Thoracic aorta (tissue), 2 donors: ENCODE results near the gene MDGA2. TPM values are rescaled to one million over a fixed set of nuclear protein-coding genes. Genes with fewer than 3 reads are reported as not detected.

Experiments used
- ATAC-seq: fragments of 150-250 bp; one replicate; pipeline ENCODE4 v1.8.0; 2017; ENCODE audit warnings: low read depth; ENCODE audit not compliant: insufficient number of reproducible peaks, low FRiP score
- DNase-seq: peaks from one replicate; pipeline ENCODE4 v3.0.0-alpha.2; 2020; ENCODE audit warnings: low spot score
- H3K27ac ChIP-seq, 2 donors: fragments of 200-600 bp; sonication (generic); 1 replicate in 1 of 2; 2 replicates in 1 of 2; pipeline ENCODE4 v1.5.1; 2016; ENCODE audit warnings: mild to moderate bottlenecking in 2 of 2, moderate library complexity in 2 of 2
- H3K27me3 ChIP-seq: fragments of 200-600 bp; sonication (generic); replicated peaks from 2 replicates; pipeline ENCODE4 v1.6.0; 2016; ENCODE audit warnings: mild to moderate bottlenecking; ENCODE audit not compliant: insufficient read depth
- H3K36me3 ChIP-seq: fragments of 200-600 bp; sonication (generic); one replicate; pipeline ENCODE4 v1.5.1; 2016
- H3K4me1 ChIP-seq, 2 donors: fragments of 200-600 bp; sonication (generic); 1 replicate in 1 of 2; 2 replicates in 1 of 2; pipeline versions ENCODE4 v1.5.1 to v1.6.0; 2016; ENCODE audit warnings: low read depth in 2 of 2, mild to moderate bottlenecking in 1 of 2; ENCODE audit not compliant: control insufficient read depth in 1 of 2
- H3K4me3 ChIP-seq: fragments of 200-600 bp; sonication (generic); 2 replicates; pipeline ENCODE4 v1.5.1; 2016; ENCODE audit warnings: mild to moderate bottlenecking
- H3K9me3 ChIP-seq: fragments of 200-600 bp; sonication (generic); 2 replicates; pipeline ENCODE4 v1.5.1; 2016
- total RNA-seq, 2 donors: library from RNA; depleted of rRNA; stranded (reverse); fragments of >200 nt; gene quantifications; one replicate each; pipeline versions ENCODE4 v1.1.0 to v1.2.3, GENCODE V29; 2016
- TF ChIP-seq, protein P1 (sequence below): fragments of 200-600 bp; sonication (generic); IDR thresholded peaks from one replicate; pipeline ENCODE4 v1.5.1; 2019; ENCODE audit warnings: antibody characterized with exemption

MDGA2 gene
- total RNA-seq, 2 donors from 2014 or later: not detected

DNA sequence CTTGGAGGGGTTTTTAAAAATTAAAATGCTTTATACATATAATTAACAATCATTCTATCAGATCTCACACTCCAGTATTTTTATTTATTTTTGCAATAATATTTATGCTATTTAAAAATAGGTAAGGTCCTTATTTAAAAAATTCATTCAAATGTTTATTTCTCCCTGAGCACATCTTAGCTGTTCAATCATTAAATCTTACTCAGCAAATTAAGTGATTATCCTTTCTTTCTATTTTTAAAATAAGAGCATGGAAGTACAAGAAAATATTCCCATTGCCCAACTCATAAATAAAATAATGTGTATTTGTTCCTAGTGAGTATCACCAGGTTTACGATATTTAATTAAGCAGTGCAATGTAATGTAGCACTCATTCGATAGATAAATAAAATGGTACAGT is 666.7 kb downstream of the MDGA2 start:
- no peak for DNase-seq
- H3K36me3 ChIP-seq: no peaks in the 10 kb centered on the region
- TF ChIP-seq, protein P1, sequence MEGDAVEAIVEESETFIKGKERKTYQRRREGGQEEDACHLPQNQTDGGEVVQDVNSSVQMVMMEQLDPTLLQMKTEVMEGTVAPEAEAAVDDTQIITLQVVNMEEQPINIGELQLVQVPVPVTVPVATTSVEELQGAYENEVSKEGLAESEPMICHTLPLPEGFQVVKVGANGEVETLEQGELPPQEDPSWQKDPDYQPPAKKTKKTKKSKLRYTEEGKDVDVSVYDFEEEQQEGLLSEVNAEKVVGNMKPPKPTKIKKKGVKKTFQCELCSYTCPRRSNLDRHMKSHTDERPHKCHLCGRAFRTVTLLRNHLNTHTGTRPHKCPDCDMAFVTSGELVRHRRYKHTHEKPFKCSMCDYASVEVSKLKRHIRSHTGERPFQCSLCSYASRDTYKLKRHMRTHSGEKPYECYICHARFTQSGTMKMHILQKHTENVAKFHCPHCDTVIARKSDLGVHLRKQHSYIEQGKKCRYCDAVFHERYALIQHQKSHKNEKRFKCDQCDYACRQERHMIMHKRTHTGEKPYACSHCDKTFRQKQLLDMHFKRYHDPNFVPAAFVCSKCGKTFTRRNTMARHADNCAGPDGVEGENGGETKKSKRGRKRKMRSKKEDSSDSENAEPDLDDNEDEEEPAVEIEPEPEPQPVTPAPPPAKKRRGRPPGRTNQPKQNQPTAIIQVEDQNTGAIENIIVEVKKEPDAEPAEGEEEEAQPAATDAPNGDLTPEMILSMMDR: no peak
- no peaks in the 10 kb centered on the region for H3K27me3 ChIP-seq
- no peak overlapping the region for H3K27ac ChIP-seq
- H3K9me3 ChIP-seq: no peaks in the 10 kb centered on the region
- no peak overlapping the region for H3K4me3 ChIP-seq
- no peak for ATAC-seq
- no peaks in the 10 kb centered on the region for H3K4me1 ChIP-seq

DNA sequence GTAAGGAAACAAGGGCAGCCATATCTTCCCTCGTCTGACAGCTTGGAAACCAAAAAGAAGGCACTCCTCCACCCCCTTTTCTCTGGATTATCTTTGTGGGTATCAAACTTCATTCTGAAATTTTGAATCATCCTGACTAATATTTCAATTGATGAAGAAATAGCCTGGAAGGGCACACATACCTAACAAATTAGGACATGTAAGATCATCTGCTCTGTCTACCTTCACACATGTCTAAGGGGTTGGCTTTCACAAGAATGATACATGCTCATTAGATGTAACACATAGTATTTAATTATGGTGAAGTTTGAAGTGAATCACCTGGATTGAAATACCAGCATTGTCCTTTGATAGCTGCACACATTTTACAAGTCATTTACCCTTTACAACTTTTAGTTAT is 675.7 kb downstream of the MDGA2 start:
- TF ChIP-seq, protein P1: no peak
- H3K9me3 ChIP-seq: no peaks in the 10 kb centered on the region
- DNase-seq (no peak), ATAC-seq (no peak)
- no peak overlapping the region for H3K4me3 ChIP-seq
- no peak overlapping the region for H3K27ac ChIP-seq
- no peaks in the 10 kb centered on the region for H3K36me3 ChIP-seq
- no peaks in the 10 kb centered on the region for H3K27me3 ChIP-seq
- no peaks in the 10 kb centered on the region for H3K4me1 ChIP-seq

DNA sequence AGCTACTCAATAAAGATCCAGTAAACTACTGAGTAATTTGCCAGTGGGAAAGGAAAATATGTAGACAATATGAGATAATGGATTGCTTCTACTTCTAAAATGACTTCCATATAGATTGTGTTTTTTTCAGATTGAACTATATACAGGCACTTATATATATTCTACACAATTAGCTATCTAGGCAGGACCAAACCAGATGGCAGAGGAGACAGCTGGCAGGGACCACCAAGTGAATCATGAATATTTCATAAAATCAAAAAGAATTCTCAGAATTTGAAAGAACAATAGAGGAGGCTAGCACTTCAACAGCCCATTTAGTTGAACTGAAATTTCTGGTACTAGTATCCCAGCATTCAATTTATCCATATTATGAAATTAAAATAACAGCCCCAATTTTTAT is 685.8 kb downstream of the MDGA2 start:
- no peaks in the 10 kb centered on the region for H3K4me1 ChIP-seq
- H3K9me3 ChIP-seq: no peaks in the 10 kb centered on the region
- no peak overlapping the region for H3K27ac ChIP-seq
- TF ChIP-seq, protein P1: no peak
- ATAC-seq (no peak), DNase-seq (no peak)
- no peaks in the 10 kb centered on the region for H3K27me3 ChIP-seq
- no peak overlapping the region for H3K4me3 ChIP-seq
- H3K36me3 ChIP-seq: no peaks in the 10 kb centered on the region

DNA sequence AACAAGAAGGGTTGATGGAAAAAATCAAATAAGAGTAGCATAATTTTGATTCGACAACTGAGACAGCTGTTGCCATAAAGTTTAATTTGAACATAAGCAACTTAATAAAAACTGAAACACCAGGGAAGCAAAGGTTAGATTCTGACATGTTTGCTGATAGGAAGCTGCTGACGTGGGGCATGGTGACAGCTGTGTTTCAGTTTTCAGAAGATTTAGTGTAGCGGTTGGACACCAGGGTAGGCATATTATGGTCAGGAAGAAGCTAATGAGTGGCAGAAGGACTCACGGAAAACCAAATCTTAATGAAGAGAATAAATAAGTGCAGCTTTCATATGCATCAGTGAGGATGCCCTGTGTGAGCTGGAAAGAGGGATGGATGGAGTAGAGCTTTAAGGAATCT is 687.1 kb downstream of the MDGA2 start:
- no peaks in the 10 kb centered on the region for H3K4me1 ChIP-seq
- TF ChIP-seq, protein P1: no peak
- no peak overlapping the region for H3K27ac ChIP-seq
- DNase-seq (no peak), ATAC-seq (no peak)
- H3K9me3 ChIP-seq: no peaks in the 10 kb centered on the region
- no peak overlapping the region for H3K4me3 ChIP-seq
- H3K36me3 ChIP-seq: no peaks in the 10 kb centered on the region
- H3K27me3 ChIP-seq: no peaks in the 10 kb centered on the region

DNA sequence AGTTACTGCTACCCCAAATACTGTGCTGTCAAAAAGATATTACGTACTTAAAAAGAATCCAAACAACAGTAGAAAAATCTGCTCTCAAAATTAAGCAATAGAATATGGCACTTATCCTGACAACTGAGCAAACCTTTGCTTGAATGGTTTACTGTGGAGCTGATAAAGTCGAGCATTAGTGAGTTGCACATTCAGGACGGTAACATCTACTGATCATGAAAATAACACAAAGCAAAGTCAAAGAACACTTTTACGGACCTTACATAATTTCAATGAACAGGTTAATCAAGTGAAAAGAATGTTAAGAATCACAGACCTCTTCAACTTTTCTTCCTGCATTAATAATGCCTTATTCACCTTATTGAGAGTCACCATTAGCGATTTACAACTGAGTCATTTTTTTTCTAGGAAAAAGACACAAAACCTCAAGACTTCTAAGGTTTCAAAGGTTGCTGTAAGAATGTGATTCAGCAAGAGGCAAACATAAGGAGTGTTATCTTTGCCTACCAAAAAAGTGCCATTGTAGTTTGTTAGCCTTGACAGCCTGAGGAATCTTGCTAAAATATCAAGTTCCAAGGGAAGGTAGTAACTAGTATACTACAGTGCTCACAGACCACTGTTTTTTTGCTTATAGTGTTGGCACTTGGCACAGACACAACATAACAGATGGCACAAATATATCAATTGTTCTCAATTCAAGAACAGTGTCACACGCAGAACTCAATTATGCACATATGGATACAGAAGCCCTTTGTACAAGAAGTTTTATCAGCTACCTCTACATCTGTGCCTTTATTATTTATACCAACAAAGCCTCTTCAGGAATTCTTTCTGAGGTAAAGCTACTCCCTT is 689.6 kb downstream of the MDGA2 start:
- TF ChIP-seq, protein P1: no peak
- H3K27me3 ChIP-seq: no peaks in the 10 kb centered on the region
- H3K9me3 ChIP-seq: no peaks in the 10 kb centered on the region
- H3K36me3 ChIP-seq: no peaks in the 10 kb centered on the region
- DNase-seq: no peak
- no peaks in the 10 kb centered on the region for H3K4me1 ChIP-seq
- H3K4me3 ChIP-seq: no peak overlapping the region
- H3K27ac ChIP-seq: no peak overlapping the region
- ATAC-seq: no peak
